GM12864 (cell line): ENCODE measurements around the gene FAM117B.

ENCODE experiments used
- DNase-seq: peaks from one replicate; pipeline ENCODE4 v3.0.0-alpha.2; 2011; ENCODE audit warnings: low read depth
- H3K4me3 ChIP-seq: 2 replicates; pipeline ENCODE4 v1.5.1; 2011; ENCODE audit warnings: mild to moderate bottlenecking, low read depth, low read length, control low read depth
- CTCF ChIP-seq: IDR thresholded peaks from 2 replicates; pipeline ENCODE4 v1.5.1; 2011; ENCODE audit warnings: low read depth, mild to moderate bottlenecking, moderate library complexity, low read length, control low read depth, inconsistent platforms; ENCODE audit errors: missing control alignments

The FAM117B gene

GRCh38 chr2:202613479-202613878 is 21.3 kb upstream of the FAM117B start:
- DNase-seq = no peak
- no peak for TF ChIP-seq CTCF
- no peak overlapping the region for H3K4me3 ChIP-seq

GRCh38 chr2:202624133-202624532 is 10.6 kb upstream of the FAM117B start:
- TF ChIP-seq CTCF = no peak
- no peak for DNase-seq
- H3K4me3 ChIP-seq = no peak overlapping the region

- no peak overlapping the region for H3K4me3 ChIP-seq
- no peak for DNase-seq
- no peak for TF ChIP-seq CTCF
These were observed 7.7 kb upstream of the FAM117B start for GRCh38 chr2:202627042-202627441.

- no peak for TF ChIP-seq CTCF
- no peak overlapping the region for H3K4me3 ChIP-seq
These were observed 6.0 kb upstream of the FAM117B start for GRCh38 chr2:202628646-202629198.

GRCh38 chr2:202632682-202633290 is 2.0 kb upstream of the FAM117B start:
- H3K4me3 ChIP-seq = no peak overlapping the region
- TF ChIP-seq CTCF = no peak

More at GRCh38 chr2:202628646-202629198, 6.0 kb upstream of the FAM117B start:
- no peak for DNase-seq

GRCh38 chr2:202633470-202633869 is 1.3 kb upstream of the FAM117B start:
- H3K4me3 ChIP-seq = no peak overlapping the region
- TF ChIP-seq CTCF = no peak
- no peak for DNase-seq

More at GRCh38 chr2:202632682-202633290, 2.0 kb upstream of the FAM117B start:
- DNase-seq = no peak
